GM11168 (cell line): ENCODE data around the gene SEZ6L2.
"Not testable (repeated sequence)": the region's sequence is repeated elsewhere in the genome, so short reads cannot be mapped to it uniquely, and the experiment has no call there.

Experiments
- in situ Hi-C: fragments of 300-500 bp; cut with MboI; formaldehyde crosslinking; loops from one replicate; pipeline ENCODE4 v1.12.0; 2022; ENCODE audit warnings: low sequenced_read_pairs; ENCODE audit not compliant: unreplicated experiment

The SEZ6L2 gene

DNA sequence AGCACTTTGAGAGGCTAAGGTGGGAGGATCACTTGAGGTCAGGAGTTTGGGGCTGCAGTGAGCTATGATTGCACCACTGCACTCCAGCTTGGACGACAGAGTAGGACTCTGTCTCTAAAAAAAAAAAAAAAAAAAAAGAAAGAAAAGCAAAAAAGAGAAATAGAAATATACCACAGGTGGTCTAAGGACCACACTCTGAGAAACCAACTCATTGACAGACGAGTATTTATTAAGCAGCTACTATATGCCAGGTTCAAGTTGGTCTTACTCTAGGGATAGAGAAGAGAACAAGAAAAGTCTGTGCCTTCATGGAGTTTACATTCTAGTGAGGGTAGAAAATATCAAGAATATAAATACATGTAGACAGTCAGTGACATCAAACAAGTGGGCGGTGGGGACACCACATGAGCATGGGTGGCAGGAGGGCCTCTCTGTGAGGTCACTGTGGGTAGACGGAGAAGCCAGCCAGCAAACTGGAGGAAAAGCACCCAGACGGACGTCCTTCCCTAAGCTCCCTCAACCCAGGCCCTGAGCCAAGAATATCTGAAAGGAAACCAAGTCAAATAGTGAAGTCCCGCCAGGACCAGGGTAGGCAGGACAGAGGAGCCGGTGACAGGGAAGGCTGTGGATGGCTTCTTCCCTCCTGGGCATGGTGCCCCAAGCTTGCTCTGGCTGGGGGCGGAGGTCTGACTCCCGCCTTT, 41.1 kb downstream of the SEZ6L2 start:
- in situ Hi-C loops, result no loop called here

DNA sequence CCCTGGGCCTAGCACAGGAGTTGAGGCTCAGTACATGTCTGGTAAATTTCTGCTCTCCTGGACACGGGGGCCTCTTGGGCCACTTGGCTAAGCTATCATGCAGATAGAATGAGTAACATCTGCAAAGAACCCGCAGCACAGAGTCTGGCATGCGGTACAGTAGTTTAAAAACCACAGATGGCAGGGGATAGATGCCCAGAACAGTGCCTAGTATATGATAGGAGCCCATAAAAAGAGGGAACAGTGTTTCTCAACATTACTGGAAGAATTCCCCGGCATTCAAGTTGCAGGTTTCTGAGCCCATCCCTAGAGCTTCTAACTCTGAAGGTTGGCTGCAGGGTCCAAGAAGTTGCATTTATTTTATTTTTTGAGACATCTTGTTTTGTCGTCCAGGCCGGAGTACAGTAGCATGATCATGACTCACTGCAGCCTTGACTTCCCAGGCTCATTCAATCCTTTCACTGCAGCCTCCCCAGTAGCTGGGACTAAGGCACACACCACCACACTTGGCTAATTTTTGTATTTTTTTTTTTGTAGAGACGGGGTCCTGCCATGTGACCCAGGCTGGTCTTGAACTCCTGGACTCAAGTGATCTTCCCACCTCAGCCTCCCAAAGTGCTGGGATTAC, 42.1 kb downstream of the SEZ6L2 start:
- in situ Hi-C loops, result no loop called here

GRCh38 chr16:29854520-29855100, 44.7 kb downstream of the SEZ6L2 start:
- in situ Hi-C loops, result no loop called here

DNA sequence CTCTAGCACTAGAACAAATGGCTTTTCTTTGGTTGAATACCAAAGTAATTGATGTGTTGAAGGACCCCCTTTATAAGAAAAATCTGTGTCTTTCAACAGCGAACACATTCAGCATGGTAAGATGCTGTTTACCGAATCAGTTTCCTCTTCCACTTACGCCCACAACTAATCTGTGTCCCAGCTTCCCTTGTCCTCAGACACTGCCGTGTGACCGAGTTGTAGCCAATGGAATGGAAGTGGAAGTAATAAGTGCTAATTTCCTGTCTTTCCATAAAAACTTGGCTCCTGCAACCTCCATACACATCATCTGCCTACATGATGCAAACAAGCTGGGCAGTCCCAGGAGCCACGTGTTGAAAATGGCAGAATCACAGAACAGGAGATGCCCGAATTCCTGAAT, 46.7 kb downstream of the SEZ6L2 start:
- in situ Hi-C loops, result no loop called here

DNA sequence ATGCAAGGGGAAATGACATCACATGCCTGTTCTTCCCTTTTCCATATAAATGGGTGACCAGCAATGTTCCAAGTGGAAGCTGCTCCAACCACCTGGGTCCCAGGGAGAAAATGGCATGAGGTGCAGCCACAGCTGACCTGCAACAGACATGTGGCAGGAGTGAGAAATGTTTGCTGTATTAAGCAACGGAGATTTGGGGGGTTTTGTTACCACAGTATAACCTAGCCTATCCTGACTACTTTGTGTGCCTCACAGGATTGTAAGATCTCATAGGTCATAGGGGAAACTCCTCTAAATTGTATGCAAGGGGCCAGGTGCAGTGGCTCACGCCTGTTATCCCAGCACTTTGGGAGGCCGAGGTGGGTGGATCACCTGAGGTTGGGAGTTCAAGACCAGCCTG, 48.4 kb downstream of the SEZ6L2 start:
- in situ Hi-C loops, result no loop called here

- in situ Hi-C loops, result no loop called here
Measured at GRCh38 chr16:29849505-29849904, 49.8 kb downstream of the SEZ6L2 start.

- in situ Hi-C loops, result no loop called here
Measured at GRCh38 chr16:29848420-29849297, 50.7 kb downstream of the SEZ6L2 start.

- in situ Hi-C loops, result no loop called here
Measured at GRCh38 chr16:29845656-29846055, 53.7 kb downstream of the SEZ6L2 start.

DNA sequence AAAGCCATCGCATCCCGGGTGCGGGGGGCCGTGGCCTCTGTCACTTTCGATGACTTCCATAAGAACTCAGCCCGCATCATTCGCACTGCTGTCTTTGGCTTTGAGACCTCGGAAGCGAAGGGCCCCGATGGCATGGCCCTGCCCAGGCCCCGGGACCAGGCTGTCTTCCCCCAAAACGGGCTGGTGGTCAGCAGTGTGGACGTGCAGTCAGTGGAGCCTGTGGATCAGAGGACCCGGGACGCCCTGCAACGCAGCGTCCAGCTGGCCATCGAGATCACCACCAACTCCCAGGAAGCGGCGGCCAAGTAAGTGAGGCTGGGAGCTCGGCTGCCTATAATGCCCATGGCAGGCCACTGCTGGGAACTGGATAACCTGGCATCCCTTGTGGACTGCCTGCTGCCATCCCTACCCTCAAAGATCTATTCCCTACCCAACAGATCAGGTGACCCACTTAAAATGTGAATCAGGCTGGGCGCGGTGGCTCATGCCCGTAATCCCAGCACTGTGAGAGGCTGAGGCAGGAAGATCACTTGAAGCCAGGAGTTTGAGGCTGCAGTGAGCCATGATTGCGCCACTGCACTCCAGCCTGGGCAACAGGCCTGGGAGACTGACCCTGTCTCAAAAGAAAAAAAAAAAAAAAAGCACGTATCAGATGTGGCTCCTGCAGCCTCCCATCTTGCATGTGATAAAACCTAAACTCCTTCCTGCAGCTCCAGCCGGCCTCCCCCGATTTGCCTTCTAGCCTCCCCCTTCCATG, 54.6 kb downstream of the SEZ6L2 start:
- in situ Hi-C loops, result no loop called here

GRCh38 chr16:29843931-29844330, 55.4 kb downstream of the SEZ6L2 start:
- in situ Hi-C loops, result no loop called here

DNA sequence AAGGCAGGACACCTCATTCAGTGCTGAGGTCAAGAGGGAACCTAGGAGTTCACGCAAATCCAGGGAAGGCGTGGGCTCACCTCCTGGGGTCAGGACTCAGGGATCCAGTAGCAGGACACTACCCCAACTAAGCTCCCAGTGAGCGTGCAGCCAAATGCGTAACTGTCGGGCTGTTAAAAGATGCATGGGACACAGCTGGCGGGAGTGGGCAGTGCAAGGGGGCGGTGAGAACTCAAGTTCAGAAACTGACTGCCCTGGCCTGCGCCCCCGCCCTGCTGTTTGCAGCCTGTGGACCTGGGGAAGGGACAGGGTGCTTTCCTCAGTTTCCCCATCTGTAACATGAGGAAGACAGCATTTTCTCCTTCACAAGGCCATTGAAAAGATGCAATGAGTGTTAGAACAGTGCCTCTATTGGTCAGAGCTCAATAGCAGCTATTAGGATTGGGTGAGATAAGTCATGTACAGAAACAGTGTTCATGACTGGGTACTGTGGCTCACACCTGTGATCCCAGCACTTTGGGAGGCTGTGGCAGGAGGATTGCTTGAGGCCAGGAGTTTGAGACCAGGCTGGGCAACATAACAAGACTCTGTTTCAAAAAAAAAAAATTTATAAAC, 56.5 kb downstream of the SEZ6L2 start:
- in situ Hi-C loops, result no loop called here

DNA sequence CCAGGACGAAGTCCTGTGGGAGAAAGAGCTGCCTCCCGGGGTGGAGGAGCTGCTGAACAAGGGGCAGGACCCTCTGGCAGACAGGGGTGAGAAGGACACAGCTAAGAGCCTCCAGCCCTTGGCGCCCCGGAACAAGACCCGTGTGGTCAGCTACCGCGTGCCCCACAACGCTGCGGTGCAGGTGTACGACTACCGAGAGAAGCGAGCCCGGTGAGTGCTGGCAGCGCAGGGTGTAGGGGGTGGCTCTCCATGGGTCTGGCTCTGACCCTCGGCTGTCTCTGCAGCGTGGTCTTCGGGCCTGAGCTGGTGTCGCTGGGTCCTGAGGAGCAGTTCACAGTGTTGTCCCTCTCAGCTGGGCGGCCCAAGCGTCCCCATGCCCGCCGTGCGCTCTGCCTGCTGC, 57.7 kb downstream of the SEZ6L2 start:
- in situ Hi-C loops, result no loop called here

DNA sequence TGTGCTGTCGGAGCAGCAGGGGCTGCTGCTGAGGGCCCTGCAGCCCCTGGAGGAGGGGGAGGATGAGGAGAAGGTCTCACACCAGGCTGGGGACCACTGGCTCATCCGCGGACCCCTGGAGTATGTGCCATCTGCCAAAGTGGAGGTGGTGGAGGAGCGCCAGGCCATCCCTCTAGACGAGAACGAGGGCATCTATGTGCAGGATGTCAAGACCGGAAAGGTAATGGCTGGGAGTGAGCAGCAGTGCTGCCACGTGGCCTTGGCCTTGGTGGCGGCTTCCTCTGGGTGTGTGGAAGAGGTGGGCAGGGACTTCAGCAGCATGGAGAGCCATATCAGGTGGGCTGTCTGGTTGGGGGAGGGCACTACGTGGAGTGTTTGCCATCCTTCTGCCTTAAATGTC, 59.1 kb downstream of the SEZ6L2 start:
- in situ Hi-C loops, result no loop called here

GRCh38 chr16:29839822-29840221, 59.5 kb downstream of the SEZ6L2 start:
- in situ Hi-C loops, result no loop called here

DNA sequence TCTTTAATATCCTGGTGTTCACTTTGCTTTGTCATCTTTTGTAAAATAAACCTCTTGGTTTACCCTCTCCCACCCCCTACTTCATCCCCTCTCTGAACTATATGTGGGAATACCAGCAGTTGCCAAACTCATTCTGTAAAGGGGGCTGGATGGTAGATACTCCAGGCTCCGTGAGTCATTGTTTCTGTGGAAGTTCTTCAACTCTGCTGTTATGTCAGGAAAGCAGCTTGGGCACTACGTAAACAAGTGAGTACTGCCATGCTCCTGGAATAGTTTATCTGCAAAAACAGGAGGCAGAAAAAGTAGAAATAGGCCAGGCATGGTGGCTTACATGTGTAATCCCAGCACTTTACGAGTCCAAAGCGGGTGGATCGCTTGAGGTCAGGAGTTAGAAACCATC, 61.5 kb downstream of the SEZ6L2 start:
- in situ Hi-C loops, result no loop called here

- in situ Hi-C loops, result no loop called here
Measured at GRCh38 chr16:29836623-29837022, 62.7 kb downstream of the SEZ6L2 start.

- in situ Hi-C loops, result no loop called here
Measured at GRCh38 chr16:29835926-29836325, 63.4 kb downstream of the SEZ6L2 start.

DNA sequence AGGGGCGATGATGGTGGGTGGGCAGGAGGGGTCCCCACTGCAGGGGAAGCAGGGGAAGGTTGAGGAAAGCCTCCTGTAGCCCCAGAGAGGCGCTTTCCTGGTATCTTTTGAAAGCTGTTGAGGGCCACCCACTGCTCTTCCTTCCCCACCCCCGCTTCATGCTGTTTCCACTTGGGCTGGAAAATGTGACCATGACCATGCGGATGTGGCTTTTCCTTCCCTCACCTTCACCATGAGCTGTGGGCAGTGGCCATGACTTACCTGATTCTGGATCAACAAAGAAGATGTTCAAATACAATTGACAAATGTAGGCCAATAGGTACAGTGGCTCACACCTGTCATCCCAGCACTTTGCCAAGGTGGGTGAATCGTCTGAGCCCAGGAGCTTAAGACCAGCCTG, 65.3 kb downstream of the SEZ6L2 start:
- in situ Hi-C loops, result no loop called here

DNA sequence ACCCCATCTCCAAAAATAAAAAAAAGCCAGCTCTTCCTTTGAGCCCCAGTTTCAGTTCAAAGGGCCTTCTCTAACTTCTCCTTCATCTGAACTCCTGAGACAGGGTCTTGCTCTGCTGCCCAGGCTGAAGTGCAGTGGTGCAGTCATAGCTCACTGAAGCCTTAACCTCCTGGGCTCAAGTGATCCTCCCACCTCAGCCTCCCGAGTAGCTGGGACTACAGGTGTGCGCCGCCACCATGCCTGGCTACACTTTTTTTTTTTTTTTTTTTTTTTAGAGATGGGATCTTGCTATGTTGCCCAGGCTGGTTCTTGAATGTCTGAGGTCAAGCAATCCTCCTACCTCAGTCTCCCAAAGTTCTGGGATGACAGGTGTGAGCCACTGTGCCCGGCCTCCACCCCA, 66.1 kb downstream of the SEZ6L2 start:
- in situ Hi-C loops, result not testable (repeated sequence)

DNA sequence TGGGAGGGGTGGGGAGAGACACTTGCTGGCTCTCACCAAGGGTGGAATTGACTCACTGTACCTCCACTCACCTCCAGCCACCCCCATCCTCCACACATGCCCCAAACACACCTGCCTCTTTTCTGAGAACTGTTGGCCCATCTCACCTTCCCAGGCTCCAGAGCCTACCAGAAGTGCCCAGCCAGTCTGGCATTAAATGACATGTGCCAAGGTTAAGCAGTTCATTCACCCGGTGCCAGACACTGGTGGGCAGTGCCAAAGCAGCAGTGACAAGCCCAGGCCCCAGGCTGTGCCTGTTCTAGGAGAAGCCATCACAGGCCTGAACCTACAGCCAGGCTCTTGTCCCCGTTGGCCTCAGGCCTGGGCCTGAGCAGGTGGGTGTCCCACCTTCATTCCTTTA, 67.9 kb downstream of the SEZ6L2 start:
- in situ Hi-C loops, result no loop called here
